KG1 (cell line): Measurements from ENCODE around the gene SLC35F3.
A peak's percentile ranks its signal among the peaks of the same experiment; 100 is the strongest.

Experiments used
- DNase-seq: peaks from one replicate; lab custom pipeline; 2025; lab: John Stamatoyannopoulos, UW

Gene SLC35F3

GRCh38 chr1:234040446-234041317 lies 136.2 kb downstream of the SLC35F3 start:
- DNase-seq: no peak

- no peak for DNase-seq
Measured at GRCh38 chr1:234044079-234044478, 139.6 kb downstream of the SLC35F3 start.

- DNase-seq: no peak
Measured at GRCh38 chr1:234047123-234047522, 142.6 kb downstream of the SLC35F3 start.

GRCh38 chr1:234062166-234062565 lies 157.7 kb downstream of the SLC35F3 start:
- DNase-seq: no peak

- peak; percentile 38 for DNase-seq
Measured at GRCh38 chr1:234065794-234066447, 161.4 kb downstream of the SLC35F3 start.

GRCh38 chr1:234067581-234068337 lies 163.3 kb downstream of the SLC35F3 start:
- no peak for DNase-seq

- no peak for DNase-seq
Measured at GRCh38 chr1:234069760-234070159, 165.3 kb downstream of the SLC35F3 start.

GRCh38 chr1:234072793-234073192 lies 168.3 kb downstream of the SLC35F3 start:
- DNase-seq: no peak

GRCh38 chr1:234078143-234078542 lies 173.7 kb downstream of the SLC35F3 start:
- no peak for DNase-seq

- no peak for DNase-seq
Measured at GRCh38 chr1:234079896-234080295, 175.4 kb downstream of the SLC35F3 start.

GRCh38 chr1:234083460-234083859 lies 179.0 kb downstream of the SLC35F3 start:
- DNase-seq: no peak

GRCh38 chr1:234089396-234089795 lies 184.9 kb downstream of the SLC35F3 start:
- DNase-seq: no peak

- no peak for DNase-seq
Measured at GRCh38 chr1:234090212-234091064, 186.0 kb downstream of the SLC35F3 start.

- no peak for DNase-seq
Measured at GRCh38 chr1:234091065-234091401, 186.6 kb downstream of the SLC35F3 start.

- DNase-seq: no peak
Measured at GRCh38 chr1:234091876-234092275, 187.4 kb downstream of the SLC35F3 start.

- no peak for DNase-seq
Measured at GRCh38 chr1:234093107-234093506, 188.6 kb downstream of the SLC35F3 start.

GRCh38 chr1:234093741-234094140 lies 189.3 kb downstream of the SLC35F3 start:
- DNase-seq: no peak

GRCh38 chr1:234094172-234094571 lies 189.7 kb downstream of the SLC35F3 start:
- DNase-seq: no peak

GRCh38 chr1:234096161-234096770 lies 191.8 kb downstream of the SLC35F3 start:
- no peak for DNase-seq

GRCh38 chr1:234102583-234102982 lies 198.1 kb downstream of the SLC35F3 start:
- no peak for DNase-seq

GRCh38 chr1:234103198-234103597 lies 198.7 kb downstream of the SLC35F3 start:
- no peak for DNase-seq
